ENCODE data around the gene XRCC4. TPM values are rescaled to one million over a fixed set of nuclear protein-coding genes. Genes with fewer than 3 reads are reported as not detected.

XRCC4 gene
- total RNA-seq, 4 donors from 2014 or later, result 6.1 to 7.4 (median 7.0) TPM

DNA sequence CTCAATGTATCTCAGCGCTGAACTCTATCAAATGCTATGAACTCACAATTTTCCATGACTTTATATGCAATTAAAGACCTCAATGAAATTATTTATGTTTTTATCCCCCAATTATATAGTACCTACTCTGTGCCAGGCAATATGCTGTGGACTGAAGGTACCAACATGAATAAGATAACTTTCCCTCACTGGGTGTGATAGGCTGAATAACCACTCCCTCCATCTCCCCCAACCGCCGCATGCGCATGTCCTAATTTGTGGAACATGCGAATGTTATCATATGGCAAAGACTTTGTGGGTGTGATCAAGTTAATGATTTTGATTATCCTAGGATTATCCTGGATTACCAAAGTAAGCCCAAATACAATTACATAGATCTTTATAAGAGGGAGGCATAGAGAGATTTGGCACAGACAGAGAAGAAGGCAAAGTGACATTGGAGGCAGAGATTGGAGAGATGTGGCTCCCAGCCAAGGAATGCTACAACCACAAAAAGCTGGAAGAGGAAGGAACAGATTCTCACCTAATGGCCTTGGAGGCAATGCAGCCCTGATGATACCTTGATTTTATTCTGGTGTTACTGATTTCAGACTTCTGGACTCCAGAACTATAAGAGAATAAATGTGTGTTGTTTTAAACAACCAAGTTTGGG is 245.1 kb downstream of the XRCC4 start:
- no peak for DNase-seq (ENCODE audit: low spot score)

DNA sequence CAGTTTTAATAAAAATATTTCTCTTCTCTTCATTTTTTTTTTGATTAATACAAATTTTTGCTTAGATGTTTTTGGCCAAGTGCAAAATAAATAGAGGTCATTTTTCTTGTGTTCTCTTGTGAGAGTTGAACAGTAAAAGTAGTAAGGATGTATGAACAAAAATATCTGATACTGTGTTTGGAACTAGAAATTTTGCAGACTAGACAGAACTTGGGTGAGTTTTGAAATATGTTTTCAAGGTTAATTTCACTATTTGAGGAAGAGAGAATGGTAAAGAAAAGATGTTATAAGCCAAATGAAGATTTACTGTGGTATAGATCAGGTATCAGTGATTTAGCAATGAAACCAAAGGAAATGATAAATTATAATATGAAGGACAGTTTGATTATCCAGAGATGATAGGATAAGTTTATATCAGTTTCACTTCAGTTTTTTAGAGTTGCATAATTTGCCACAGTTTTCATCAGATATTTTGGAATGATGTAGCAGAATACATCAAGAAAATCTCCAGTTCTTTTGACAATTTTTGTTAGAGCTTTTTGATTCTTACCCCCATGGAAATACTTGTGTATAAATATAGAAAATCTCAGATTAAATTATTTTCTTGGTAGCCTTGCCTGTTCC is 246.3 kb downstream of the XRCC4 start:
- no peak for ATAC-seq (ENCODE audit: low FRiP score)
- DNase-seq (ENCODE audit: low spot score), result no peak
- TF ChIP-seq CTCF (IDR thresholded peaks at IDR 0.05), result no peak

More for the DNA sequence above, 245.1 kb downstream of the XRCC4 start:
- no peak for TF ChIP-seq CTCF (IDR thresholded peaks at IDR 0.05)
- ATAC-seq (ENCODE audit: low FRiP score), result no peak

- DNase-seq (ENCODE audit: low spot score) (no peak), ATAC-seq (ENCODE audit: low FRiP score) (no peak)
- TF ChIP-seq CTCF (IDR thresholded peaks at IDR 0.05), result no peak
Measured at GRCh38 chr5:83331842-83332241, 254.5 kb downstream of the XRCC4 start.

DNA sequence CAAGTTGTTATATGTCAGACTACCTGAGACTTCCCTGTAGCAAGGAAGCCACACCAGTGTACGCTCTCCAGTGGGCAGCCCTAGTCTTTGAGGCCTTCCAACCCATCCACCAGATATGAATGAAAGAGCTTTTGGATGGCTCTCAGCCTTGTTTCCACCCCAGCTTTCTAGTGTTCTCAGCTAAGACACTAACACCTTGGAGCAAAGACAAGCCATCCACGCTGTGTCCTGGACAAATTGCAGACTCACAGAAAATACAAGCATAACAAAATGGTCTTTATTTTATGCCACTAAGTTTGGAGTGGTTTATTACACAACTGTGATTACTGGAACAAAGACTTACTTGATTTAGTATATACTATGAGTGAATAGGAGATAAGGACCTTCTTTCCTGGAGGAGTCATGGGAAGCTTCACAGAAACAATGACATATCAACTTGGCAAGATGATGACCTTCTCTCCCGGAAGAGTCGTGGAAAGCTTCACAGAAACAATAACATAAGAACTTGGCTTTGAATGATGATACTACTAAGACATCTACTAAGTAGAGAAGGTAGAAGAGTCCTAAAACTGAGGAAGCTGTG is 260.2 kb downstream of the XRCC4 start:
- TF ChIP-seq CTCF (IDR thresholded peaks at IDR 0.05), result no peak
- ATAC-seq (ENCODE audit: low FRiP score), result no peak
- DNase-seq (ENCODE audit: low spot score), result no peak

- DNase-seq (ENCODE audit: low spot score) (no peak), ATAC-seq (ENCODE audit: low FRiP score) (no peak)
- no peak for TF ChIP-seq CTCF (IDR thresholded peaks at IDR 0.05)
Measured at GRCh38 chr5:83340511-83340918, 263.2 kb downstream of the XRCC4 start.

DNA sequence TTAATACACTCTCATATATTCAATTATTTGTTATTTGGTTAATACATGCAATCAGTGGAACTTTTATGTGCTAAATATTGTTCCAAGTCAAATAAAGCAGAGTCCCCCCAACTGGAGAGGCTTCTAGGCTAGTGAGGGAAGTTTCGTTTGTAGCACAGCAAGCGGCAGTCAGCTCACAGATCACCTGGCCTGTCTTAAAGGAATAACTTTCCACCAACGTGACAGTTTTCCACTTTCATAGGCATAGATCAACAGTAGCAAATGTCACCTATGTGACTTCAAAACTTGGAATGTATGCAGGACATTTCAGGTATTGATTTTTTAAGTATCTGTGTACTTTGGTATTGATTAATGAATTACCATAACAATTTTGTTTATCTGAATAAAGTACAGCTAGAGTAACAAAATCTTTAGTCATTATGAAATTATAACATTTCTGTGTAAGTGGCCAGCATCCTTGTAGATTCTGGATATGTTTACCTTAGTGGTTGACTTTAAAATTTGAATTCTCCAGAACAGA is 264.5 kb downstream of the XRCC4 start:
- DNase-seq (ENCODE audit: low spot score) (no peak), ATAC-seq (ENCODE audit: low FRiP score) (no peak)
- no peak for TF ChIP-seq CTCF (IDR thresholded peaks at IDR 0.05)
